ENCODE measurements around the gene RASSF1. TPM values are rescaled to one million over a fixed set of nuclear protein-coding genes. Genes with fewer than 3 reads are reported as not detected.
A peak's percentile ranks its signal among the peaks of the same experiment; 100 is the strongest.

Gene RASSF1, protein sequence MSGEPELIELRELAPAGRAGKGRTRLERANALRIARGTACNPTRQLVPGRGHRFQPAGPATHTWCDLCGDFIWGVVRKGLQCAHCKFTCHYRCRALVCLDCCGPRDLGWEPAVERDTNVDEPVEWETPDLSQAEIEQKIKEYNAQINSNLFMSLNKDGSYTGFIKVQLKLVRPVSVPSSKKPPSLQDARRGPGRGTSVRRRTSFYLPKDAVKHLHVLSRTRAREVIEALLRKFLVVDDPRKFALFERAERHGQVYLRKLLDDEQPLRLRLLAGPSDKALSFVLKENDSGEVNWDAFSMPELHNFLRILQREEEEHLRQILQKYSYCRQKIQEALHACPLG
- total RNA-seq = 11.4 TPM
- long read RNA-seq, transcript RASSF1-201 (5 exons, 1,757 nt) = major isoform, 37 of 52 reads
- long read RNA-seq, transcript RASSF1-203 (6 exons, 1,923 nt) = minor isoform, 7 of 52 reads
- long read RNA-seq, partial matches to known transcripts = 2 of 52 reads
- long read RNA-seq, other reads (novel, unspliced or antisense) = 5 of 52 reads

DNA sequence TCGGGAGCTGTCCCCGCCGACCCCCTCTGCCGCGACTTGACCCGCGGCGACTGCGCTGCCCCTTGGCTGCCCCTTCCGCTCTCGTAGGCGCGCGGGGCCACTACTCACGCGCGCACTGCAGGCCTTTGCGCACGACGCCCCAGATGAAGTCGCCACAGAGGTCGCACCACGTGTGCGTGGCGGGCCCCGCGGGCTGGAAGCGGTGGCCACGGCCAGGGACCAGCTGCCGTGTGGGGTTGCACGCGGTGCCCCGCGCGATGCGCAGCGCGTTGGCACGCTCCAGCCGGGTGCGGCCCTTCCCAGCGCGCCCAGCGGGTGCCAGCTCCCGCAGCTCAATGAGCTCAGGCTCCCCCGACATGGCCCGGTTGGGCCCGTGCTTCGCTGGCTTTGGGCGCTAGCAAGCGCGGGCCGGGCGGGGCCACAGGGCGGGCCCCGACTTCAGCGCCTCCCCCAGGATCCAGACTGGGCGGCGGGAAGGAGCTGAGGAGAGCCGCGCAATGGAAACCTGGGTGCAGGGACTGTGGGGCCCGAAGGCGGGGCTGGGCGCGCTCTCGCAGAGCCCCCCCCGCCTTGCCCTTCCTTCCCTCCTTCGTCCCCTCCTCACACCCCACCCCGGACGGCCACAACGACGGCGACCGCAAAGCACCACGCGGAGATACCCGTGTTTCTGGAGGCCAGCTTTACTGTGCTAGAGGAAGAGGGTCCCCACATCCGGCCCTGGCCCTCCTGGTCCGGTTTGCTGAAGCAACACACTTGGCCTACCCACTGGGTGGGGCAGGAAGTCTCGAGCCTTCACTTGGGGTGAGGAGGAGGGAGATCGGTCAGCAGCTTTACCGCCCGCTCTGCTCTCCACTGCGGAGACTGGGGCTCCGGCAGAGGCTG lies at the start of gene RASSF1:
TSS of gene RASSF1 (minus strand) at position 389 of the 882 bp plus-strand sequence. CDS start at position 358, 31 bp downstream.
- intact Hi-C loops (cut with micrococcal nuclease) = no loop called here
- Histone ChIP-seq H3K4me3 (peak within 1 kb of the TSS; percentile 97), H3K27me3 (ENCODE audit: low read depth) (peaks cover 15% of the 10 kb centered on the region), H3K36me3 (no peaks in the 10 kb centered on the region), H3K4me1 (peaks cover 64% of the 10 kb centered on the region), H3K9me3 (replicated peaks) (no peaks in the 10 kb centered on the region), H3K27ac (replicated peaks) (peak within 1 kb of the TSS; percentile 95)
- peak; percentile 82 for DNase-seq
- TF ChIP-seq, protein P1, sequence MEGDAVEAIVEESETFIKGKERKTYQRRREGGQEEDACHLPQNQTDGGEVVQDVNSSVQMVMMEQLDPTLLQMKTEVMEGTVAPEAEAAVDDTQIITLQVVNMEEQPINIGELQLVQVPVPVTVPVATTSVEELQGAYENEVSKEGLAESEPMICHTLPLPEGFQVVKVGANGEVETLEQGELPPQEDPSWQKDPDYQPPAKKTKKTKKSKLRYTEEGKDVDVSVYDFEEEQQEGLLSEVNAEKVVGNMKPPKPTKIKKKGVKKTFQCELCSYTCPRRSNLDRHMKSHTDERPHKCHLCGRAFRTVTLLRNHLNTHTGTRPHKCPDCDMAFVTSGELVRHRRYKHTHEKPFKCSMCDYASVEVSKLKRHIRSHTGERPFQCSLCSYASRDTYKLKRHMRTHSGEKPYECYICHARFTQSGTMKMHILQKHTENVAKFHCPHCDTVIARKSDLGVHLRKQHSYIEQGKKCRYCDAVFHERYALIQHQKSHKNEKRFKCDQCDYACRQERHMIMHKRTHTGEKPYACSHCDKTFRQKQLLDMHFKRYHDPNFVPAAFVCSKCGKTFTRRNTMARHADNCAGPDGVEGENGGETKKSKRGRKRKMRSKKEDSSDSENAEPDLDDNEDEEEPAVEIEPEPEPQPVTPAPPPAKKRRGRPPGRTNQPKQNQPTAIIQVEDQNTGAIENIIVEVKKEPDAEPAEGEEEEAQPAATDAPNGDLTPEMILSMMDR (IDR thresholded peaks at IDR 0.05; ENCODE audit: borderline replicate concordance) = no peak

DNA sequence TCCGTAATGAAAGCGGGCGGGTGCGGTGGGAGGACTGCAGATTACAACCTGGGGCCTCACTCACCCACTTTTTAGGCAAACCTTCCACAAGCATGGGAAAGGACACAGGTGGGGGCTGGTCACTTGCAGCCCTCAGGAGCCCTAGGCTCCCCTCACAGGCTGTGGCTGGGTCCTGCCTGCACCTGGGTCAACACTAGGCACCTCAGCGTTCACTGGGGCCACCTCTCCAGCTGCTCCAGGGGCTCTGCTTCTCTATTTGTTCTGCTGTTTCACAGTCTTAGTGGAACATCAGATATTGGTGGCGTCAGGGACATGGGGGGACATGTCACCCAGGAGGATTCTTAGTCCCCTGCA lies 48.8 kb upstream of the RASSF1 start:
- TF ChIP-seq, protein P1 (IDR thresholded peaks at IDR 0.05; ENCODE audit: borderline replicate concordance) = no peak
- H3K27me3 ChIP-seq (ENCODE audit: low read depth) = no peaks in the 10 kb centered on the region
- no peaks in the 10 kb centered on the region for H3K9me3 ChIP-seq (replicated peaks)
- intact Hi-C loops (cut with micrococcal nuclease) = no loop called here
- peaks cover 32% of the 10 kb centered on the region for H3K4me1 ChIP-seq
- DNase-seq = no peak
- no peak overlapping the region for H3K27ac ChIP-seq (replicated peaks)
- no peaks in the 10 kb centered on the region for H3K36me3 ChIP-seq
- no peak overlapping the region for H3K4me3 ChIP-seq

DNA sequence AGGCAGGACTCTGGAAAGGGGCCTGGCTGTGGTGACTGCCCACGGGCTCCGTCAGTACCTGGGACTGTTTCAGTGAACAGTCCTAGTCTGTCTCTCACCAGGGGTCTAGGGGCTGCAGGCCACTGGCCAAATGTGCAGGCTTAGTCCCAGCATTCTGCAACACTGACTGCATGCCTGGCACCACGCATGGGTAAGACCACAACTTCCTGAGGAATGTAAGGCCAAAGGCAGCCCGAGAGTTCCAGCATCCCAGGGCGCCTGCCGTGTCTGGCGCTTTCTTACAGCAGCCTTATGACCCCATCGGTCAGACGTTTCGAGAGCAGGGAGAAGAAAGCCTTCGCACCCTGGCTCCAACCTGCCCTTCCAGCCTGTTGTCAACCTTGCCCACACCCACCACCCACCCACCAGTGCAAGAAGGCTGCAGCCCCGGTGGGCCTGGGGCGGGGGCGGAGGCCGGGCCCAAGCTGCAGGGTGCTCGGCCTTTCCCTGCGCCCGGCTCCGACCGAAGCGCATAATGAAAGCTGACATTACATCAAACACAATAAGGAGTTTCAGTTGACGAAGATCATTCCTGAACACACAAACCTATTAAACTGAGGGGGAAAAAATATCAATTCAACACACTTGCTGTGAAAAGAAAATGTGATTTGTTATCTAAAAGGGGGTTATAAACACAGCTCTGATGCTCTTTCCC lies 48.2 kb upstream of the RASSF1 start:
- Histone ChIP-seq H3K4me3 (no peak overlapping the region), H3K27ac (replicated peaks) (no peak overlapping the region), H3K36me3 (no peaks in the 10 kb centered on the region), H3K27me3 (ENCODE audit: low read depth) (no peaks in the 10 kb centered on the region), H3K4me1 (peaks cover 32% of the 10 kb centered on the region), H3K9me3 (replicated peaks) (no peaks in the 10 kb centered on the region)
- no peak for DNase-seq
- intact Hi-C loops (cut with micrococcal nuclease) = no loop called here
- TF ChIP-seq, protein P1 (IDR thresholded peaks at IDR 0.05; ENCODE audit: borderline replicate concordance) = no peak

DNA sequence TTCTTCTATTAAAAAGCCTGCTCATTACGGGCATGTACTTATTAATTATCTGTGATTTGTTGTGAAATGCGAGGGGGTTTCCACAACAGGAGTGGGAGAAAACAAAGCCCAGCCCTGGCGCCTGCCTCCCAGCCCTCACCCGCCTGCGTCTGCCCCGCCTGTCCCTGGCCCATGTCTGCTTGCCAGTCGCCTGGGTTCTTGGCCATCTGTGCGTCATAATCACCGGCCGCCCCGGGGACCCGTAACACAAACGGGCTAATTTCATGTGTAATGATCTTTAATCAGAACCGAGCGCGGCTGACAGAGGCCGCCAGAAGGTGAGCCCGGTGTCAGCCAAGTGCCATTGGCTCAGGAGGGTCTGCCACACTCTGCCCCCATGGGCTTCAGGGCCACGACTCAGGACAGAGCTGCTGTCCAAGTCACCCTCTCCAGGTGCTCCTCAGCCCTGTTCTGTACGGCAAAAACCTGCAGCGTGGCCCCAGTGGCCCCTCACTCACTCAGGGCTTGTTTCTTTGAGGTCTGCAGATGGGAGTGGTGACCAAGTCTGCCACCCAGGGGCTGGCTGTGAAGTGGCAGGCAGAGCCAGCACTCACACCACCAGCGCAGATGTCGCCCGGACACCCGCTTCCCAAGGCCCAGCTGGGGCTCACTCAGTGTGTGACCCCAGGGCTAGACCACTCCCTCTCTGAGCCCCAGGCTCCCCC lies 47.5 kb upstream of the RASSF1 start:
- Histone ChIP-seq H3K4me3 (no peak overlapping the region), H3K27me3 (ENCODE audit: low read depth) (no peaks in the 10 kb centered on the region), H3K36me3 (no peaks in the 10 kb centered on the region), H3K4me1 (peaks cover 32% of the 10 kb centered on the region), H3K27ac (replicated peaks) (no peak overlapping the region), H3K9me3 (replicated peaks) (no peaks in the 10 kb centered on the region)
- intact Hi-C loops (cut with micrococcal nuclease) = no loop called here
- no peak for DNase-seq
- TF ChIP-seq, protein P1 (IDR thresholded peaks at IDR 0.05; ENCODE audit: borderline replicate concordance) = peak; percentile 29
